SU-DHL-6 (cell line): Measurements from ENCODE around the gene CDKN1B.

Experiments used
- H2AFZ ChIP-seq: fragments of 200-600 bp; sonication (generic); 2 replicates; pipeline ENCODE4 v1.6.1; 2014; ENCODE audit warnings: low read depth, mild to moderate bottlenecking, moderate library complexity, mixed read lengths, antibody characterized with exemption, low read length; ENCODE audit not compliant: severe bottlenecking
- H3F3A ChIP-seq: fragments of 200-600 bp; shearing (Covaris generic); 2 replicates; pipeline ENCODE4 v1.6.0; 2016; ENCODE audit warnings: antibody characterized with exemption, mild to moderate bottlenecking; ENCODE audit not compliant: insufficient read depth
- H3K27ac ChIP-seq: fragments of 200-600 bp; sonication (generic); 2 replicates; pipeline ENCODE4 v1.5.1; 2016; ENCODE audit warnings: low read depth, mild to moderate bottlenecking, low read length, moderate library complexity, mixed read lengths
- H3K27me3 ChIP-seq: fragments of 200-600 bp; sonication (generic), shearing (Covaris generic); 2 replicates; pipeline ENCODE4 v1.6.0; 2014; ENCODE audit warnings: mild to moderate bottlenecking, low read length
- H3K36me3 ChIP-seq: fragments of 200-600 bp; sonication (generic); 2 replicates; pipeline ENCODE4 v1.6.1; 2014; ENCODE audit warnings: mild to moderate bottlenecking, low read length, mixed read lengths
- H3K4me2 ChIP-seq: fragments of 300-600, 200-600 bp; shearing (Covaris generic), sonication (generic); 2 replicates; pipeline ENCODE4 v1.6.0; 2014; ENCODE audit warnings: low read length, low read depth, mild to moderate bottlenecking; ENCODE audit not compliant: poor library complexity, severe bottlenecking
- H3K4me3 ChIP-seq: fragments of 200-600 bp; sonication (generic); 2 replicates; pipeline ENCODE4 v1.5.1; 2014; ENCODE audit warnings: antibody characterized with exemption, low read length, mild to moderate bottlenecking, mixed read lengths; ENCODE audit not compliant: insufficient read depth, poor library complexity, severe bottlenecking
- H3K79me2 ChIP-seq: fragments of 200-600 bp; sonication (generic); 2 replicates; pipeline ENCODE4 v1.6.1; 2014; ENCODE audit warnings: mild to moderate bottlenecking, low read length, moderate library complexity; ENCODE audit not compliant: insufficient read depth
- H3K9ac ChIP-seq: fragments of 200-600 bp; sonication (generic); 2 replicates; pipeline ENCODE4 v1.7.0; 2014; ENCODE audit warnings: mild to moderate bottlenecking, low read length
- H3K9me2 ChIP-seq: fragments of 200-600 bp; sonication (generic); replicated peaks from 2 replicates; pipeline ENCODE4 v1.6.1; 2014; ENCODE audit warnings: low read length; ENCODE audit not compliant: insufficient read depth
- H3K9me3 ChIP-seq: fragments of 200-600 bp; sonication (generic); 2 replicates; pipeline ENCODE4 v1.6.1; 2014; ENCODE audit warnings: low read length, mixed read lengths; ENCODE audit not compliant: insufficient read depth
- H4K20me1 ChIP-seq: fragments of 200-600 bp; sonication (generic); 2 replicates; pipeline ENCODE4 v1.6.1; 2014; ENCODE audit warnings: low read depth, mild to moderate bottlenecking, antibody characterized with exemption, low read length, moderate library complexity, mixed read lengths
- CTCF ChIP-seq: fragments of 200-600 bp; sonication (generic); IDR thresholded peaks from one replicate; pipeline ENCODE4 v1.5.1; 2017; ENCODE audit warnings: antibody characterized with exemption, mild to moderate bottlenecking, low read length, moderate library complexity; ENCODE audit not compliant: insufficient read depth, poor library complexity, severe bottlenecking
- EZH2phosphoT487 ChIP-seq: fragments of 200-600 bp; sonication (generic), shearing (Covaris generic); conservative IDR thresholded peaks from 2 replicates; pipeline ENCODE4 v1.6.1; 2018; ENCODE audit warnings: mild to moderate bottlenecking, antibody characterized with exemption, low read length, moderate library complexity, mixed read lengths

The CDKN1B gene

GRCh38 chr12:12671850-12672660 is 45.1 kb upstream of the CDKN1B start:
- H3K4me2 ChIP-seq: no peak overlapping the region
- no peaks in the 10 kb centered on the region for H3K36me3 ChIP-seq
- H3K9ac ChIP-seq: no peak overlapping the region
- H3K79me2 ChIP-seq: no peaks in the 10 kb centered on the region
- H3K9me2 ChIP-seq: no peaks in the 10 kb centered on the region
- no peaks in the 10 kb centered on the region for H4K20me1 ChIP-seq
- no peak overlapping the region for H3K4me3 ChIP-seq
- no peaks in the 10 kb centered on the region for H3K27me3 ChIP-seq
- no peak overlapping the region for H3K27ac ChIP-seq
- TF ChIP-seq CTCF: no peak
- no peak for TF ChIP-seq EZH2phosphoT487
- no peak overlapping the region for H2AFZ ChIP-seq
- H3F3A ChIP-seq: no peaks in the 10 kb centered on the region
- no peaks in the 10 kb centered on the region for H3K9me3 ChIP-seq

- Histone ChIP-seq H3K36me3 (no peaks in the 10 kb centered on the region), H3K27me3 (no peaks in the 10 kb centered on the region), H3K9ac (no peak overlapping the region)
These were observed 43.9 kb upstream of the CDKN1B start for GRCh38 chr12:12673296-12673695.

GRCh38 chr12:12676605-12677004 is 40.6 kb upstream of the CDKN1B start:
- no peaks in the 10 kb centered on the region for H3K27me3 ChIP-seq

More at GRCh38 chr12:12673296-12673695, 43.9 kb upstream of the CDKN1B start:
- Histone ChIP-seq H3K27ac (no peak overlapping the region), H3K9me2 (no peaks in the 10 kb centered on the region), H3K9me3 (no peaks in the 10 kb centered on the region), H3K4me3 (no peak overlapping the region), H3F3A (no peaks in the 10 kb centered on the region), H3K4me2 (no peak overlapping the region), H3K79me2 (no peaks in the 10 kb centered on the region), H4K20me1 (no peaks in the 10 kb centered on the region), H2AFZ (no peak overlapping the region)
- TF ChIP-seq CTCF (no peak), EZH2phosphoT487 (no peak)

More at GRCh38 chr12:12676605-12677004, 40.6 kb upstream of the CDKN1B start:
- no peaks in the 10 kb centered on the region for H3K9me3 ChIP-seq
- H3K79me2 ChIP-seq: no peaks in the 10 kb centered on the region
- H3K9me2 ChIP-seq: no peaks in the 10 kb centered on the region
- H3K4me3 ChIP-seq: no peak overlapping the region
- H2AFZ ChIP-seq: no peak overlapping the region
- TF ChIP-seq EZH2phosphoT487 (no peak), CTCF (no peak)
- H3K4me2 ChIP-seq: no peak overlapping the region
- no peak overlapping the region for H3K27ac ChIP-seq
- H3F3A ChIP-seq: no peaks in the 10 kb centered on the region
- H4K20me1 ChIP-seq: no peaks in the 10 kb centered on the region
- no peak overlapping the region for H3K9ac ChIP-seq
- no peaks in the 10 kb centered on the region for H3K36me3 ChIP-seq
